ENCODE data around the gene OCEL1.
A peak's percentile ranks its signal among the peaks of the same experiment; 100 is the strongest.

Gene OCEL1

GRCh38 chr19:17245535-17245984 lies 19.5 kb downstream of the OCEL1 start, which contains the start of gene NR2F6:
TSS of gene NR2F6 (minus strand) at chr19:17245919. CDS start at chr19:17245220, 699 bp downstream.
- DNase-seq (ENCODE audit: low read depth), result no peak
- peak within 1 kb of the TSS; percentile 52 for H3K4me3 ChIP-seq (ENCODE audit: low read depth, low read length)
- TF ChIP-seq CTCF (IDR thresholded peaks at IDR 0.05; ENCODE audit: low read depth, low read length, missing control alignments), result no peak

- peak overlapping the region; percentile 52 for H3K4me3 ChIP-seq (ENCODE audit: low read depth, low read length)
- no peak for DNase-seq (ENCODE audit: low read depth)
- no peak for TF ChIP-seq CTCF (IDR thresholded peaks at IDR 0.05; ENCODE audit: low read depth, low read length, missing control alignments)
Measured at GRCh38 chr19:17246681-17247425, 20.8 kb downstream of the OCEL1 start.

- no peak for TF ChIP-seq CTCF (IDR thresholded peaks at IDR 0.05; ENCODE audit: low read depth, low read length, missing control alignments)
- H3K4me3 ChIP-seq (ENCODE audit: low read depth, low read length), result no peak overlapping the region
- DNase-seq (ENCODE audit: low read depth), result no peak
Measured at GRCh38 chr19:17248011-17248776, 22.2 kb downstream of the OCEL1 start.

GRCh38 chr19:17249887-17250548 lies 24.0 kb downstream of the OCEL1 start:
- H3K4me3 ChIP-seq (ENCODE audit: low read depth, low read length), result no peak overlapping the region
- DNase-seq (ENCODE audit: low read depth), result no peak
- TF ChIP-seq CTCF (IDR thresholded peaks at IDR 0.05; ENCODE audit: low read depth, low read length, missing control alignments), result no peak

GRCh38 chr19:17254636-17255035 lies 28.6 kb downstream of the OCEL1 start:
- no peak for TF ChIP-seq CTCF (IDR thresholded peaks at IDR 0.05; ENCODE audit: low read depth, low read length, missing control alignments)
- DNase-seq (ENCODE audit: low read depth), result no peak
- no peak overlapping the region for H3K4me3 ChIP-seq (ENCODE audit: low read depth, low read length)

- no peak overlapping the region for H3K4me3 ChIP-seq (ENCODE audit: low read depth, low read length)
- no peak for DNase-seq (ENCODE audit: low read depth)
- no peak for TF ChIP-seq CTCF (IDR thresholded peaks at IDR 0.05; ENCODE audit: low read depth, low read length, missing control alignments)
Measured at GRCh38 chr19:17255150-17255621, 29.2 kb downstream of the OCEL1 start.

All from GM12864 (cell line).